Measurements from ENCODE around the gene DCBLD1. TPM values are rescaled to one million over a fixed set of nuclear protein-coding genes. Genes with fewer than 3 reads are reported as not detected.
A peak's percentile ranks its signal among the peaks of the same experiment; 100 is the strongest.

The DCBLD1 gene
- total RNA-seq, 1 donor, result 27.4 TPM

GRCh38 chr6:117481926-117482239, 591 bp upstream of the DCBLD1 start:
- H3K4me3 ChIP-seq (ENCODE audit: low read depth, low read length), result peak overlapping the region; percentile 90
- no peak for DNase-seq (ENCODE audit: low read depth)
- TF ChIP-seq, protein P1, sequence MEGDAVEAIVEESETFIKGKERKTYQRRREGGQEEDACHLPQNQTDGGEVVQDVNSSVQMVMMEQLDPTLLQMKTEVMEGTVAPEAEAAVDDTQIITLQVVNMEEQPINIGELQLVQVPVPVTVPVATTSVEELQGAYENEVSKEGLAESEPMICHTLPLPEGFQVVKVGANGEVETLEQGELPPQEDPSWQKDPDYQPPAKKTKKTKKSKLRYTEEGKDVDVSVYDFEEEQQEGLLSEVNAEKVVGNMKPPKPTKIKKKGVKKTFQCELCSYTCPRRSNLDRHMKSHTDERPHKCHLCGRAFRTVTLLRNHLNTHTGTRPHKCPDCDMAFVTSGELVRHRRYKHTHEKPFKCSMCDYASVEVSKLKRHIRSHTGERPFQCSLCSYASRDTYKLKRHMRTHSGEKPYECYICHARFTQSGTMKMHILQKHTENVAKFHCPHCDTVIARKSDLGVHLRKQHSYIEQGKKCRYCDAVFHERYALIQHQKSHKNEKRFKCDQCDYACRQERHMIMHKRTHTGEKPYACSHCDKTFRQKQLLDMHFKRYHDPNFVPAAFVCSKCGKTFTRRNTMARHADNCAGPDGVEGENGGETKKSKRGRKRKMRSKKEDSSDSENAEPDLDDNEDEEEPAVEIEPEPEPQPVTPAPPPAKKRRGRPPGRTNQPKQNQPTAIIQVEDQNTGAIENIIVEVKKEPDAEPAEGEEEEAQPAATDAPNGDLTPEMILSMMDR (IDR thresholded peaks at IDR 0.05; ENCODE audit: insufficient read depth, low read length), result no peak

GRCh38 chr6:117483004-117483644, 650 bp downstream of the DCBLD1 start:
- TF ChIP-seq, protein P1 (IDR thresholded peaks at IDR 0.05; ENCODE audit: insufficient read depth, low read length), result no peak
- DNase-seq (ENCODE audit: low read depth), result no peak
- peak overlapping the region; percentile 90 for H3K4me3 ChIP-seq (ENCODE audit: low read depth, low read length)

DNA sequence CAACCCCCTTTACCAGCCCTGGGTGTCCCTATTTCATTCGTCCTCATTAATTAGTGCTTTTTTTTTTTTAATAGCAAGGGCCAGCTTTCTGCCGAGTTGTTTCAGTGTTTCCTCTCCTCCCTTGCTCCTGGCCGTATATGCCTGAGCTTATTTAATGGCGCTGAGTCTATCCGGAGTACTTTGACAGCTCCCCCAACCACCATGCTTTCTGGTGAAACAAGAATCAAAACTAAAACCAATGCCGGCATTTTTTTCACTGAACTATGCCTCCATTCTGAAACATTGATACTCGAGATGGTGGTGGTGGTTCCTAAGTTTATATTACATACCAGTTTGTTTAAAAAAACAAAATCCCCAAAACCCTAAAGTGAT, 1.2 kb downstream of the DCBLD1 start:
- TF ChIP-seq, protein P1 (IDR thresholded peaks at IDR 0.05; ENCODE audit: insufficient read depth, low read length), result no peak
- peak overlapping the region; percentile 90 for H3K4me3 ChIP-seq (ENCODE audit: low read depth, low read length)
- peak; percentile 48 for DNase-seq (ENCODE audit: low read depth)

DNA sequence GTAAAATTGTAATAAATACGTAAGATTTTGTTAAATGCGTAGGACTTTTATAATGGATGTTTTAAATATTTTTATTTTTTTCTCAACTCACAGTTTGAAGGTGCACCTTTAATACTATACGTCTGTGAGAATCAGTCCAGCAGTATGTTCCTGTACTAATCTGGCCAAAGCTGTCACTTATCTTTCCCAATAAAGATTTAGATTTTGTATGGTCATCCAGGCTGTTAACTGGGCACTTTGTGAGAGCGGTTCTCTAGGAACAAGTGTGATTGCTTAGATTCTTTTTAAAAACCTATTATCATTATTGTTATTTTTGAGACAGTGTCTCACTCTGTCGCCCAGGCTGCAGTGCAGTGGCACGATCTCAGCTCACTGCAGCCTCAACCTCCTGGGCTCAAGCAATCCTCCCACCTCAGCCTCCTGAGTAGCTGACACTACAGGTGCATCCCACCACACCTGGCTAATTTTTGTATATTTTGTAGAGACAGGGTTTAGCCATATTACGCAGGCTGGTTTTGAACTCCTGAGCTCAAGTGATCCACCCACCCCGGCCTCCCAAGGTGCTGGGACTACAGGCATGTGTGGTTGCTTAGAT, 1.7 kb downstream of the DCBLD1 start:
- TF ChIP-seq, protein P1 (IDR thresholded peaks at IDR 0.05; ENCODE audit: insufficient read depth, low read length), result no peak
- DNase-seq (ENCODE audit: low read depth), result no peak
- H3K4me3 ChIP-seq (ENCODE audit: low read depth, low read length), result peak overlapping the region; percentile 90

DNA sequence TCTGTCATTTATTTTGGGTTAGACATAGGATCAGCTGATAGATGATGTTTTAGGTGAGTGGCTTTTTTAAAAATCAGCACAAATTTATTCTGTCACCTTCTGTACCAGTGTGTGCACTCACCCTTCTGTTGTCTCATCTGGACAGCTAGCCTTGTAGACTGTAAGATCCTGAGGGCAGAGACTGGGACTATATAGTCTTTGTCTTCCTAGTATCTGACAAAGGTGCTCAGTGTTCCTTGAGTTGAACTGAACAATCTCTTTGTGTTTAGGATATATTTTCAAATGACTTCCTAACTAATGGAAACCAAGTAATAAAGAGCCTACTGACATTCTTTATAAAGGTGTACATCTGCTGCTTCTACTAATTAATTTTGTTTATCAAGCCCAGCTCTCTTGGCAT, 3.0 kb downstream of the DCBLD1 start:
- TF ChIP-seq, protein P1 (IDR thresholded peaks at IDR 0.05; ENCODE audit: insufficient read depth, low read length), result no peak
- no peak for DNase-seq (ENCODE audit: low read depth)
- no peak overlapping the region for H3K4me3 ChIP-seq (ENCODE audit: low read depth, low read length)

DNA sequence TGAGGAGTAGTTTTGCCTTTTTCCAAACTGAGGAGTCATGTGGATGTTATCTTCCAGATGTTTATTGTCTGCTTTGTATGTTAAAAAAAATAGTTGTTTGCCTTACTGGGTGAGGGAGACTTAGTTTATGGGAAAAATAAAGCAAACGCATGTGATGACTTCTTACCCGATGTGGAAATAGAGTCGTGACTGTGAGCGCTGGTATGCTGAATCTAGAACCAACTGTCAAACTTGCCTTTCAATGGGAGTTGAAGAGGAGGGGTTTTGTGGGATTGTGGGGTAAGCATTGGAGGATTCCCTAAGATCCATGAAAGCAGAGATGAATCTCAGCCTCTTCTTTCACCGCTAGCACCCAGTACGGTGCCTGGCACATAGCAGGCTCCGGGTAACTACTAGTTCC, 5.3 kb downstream of the DCBLD1 start:
- TF ChIP-seq, protein P1 (IDR thresholded peaks at IDR 0.05; ENCODE audit: insufficient read depth, low read length), result no peak
- DNase-seq (ENCODE audit: low read depth), result no peak
- H3K4me3 ChIP-seq (ENCODE audit: low read depth, low read length), result no peak overlapping the region

DNA sequence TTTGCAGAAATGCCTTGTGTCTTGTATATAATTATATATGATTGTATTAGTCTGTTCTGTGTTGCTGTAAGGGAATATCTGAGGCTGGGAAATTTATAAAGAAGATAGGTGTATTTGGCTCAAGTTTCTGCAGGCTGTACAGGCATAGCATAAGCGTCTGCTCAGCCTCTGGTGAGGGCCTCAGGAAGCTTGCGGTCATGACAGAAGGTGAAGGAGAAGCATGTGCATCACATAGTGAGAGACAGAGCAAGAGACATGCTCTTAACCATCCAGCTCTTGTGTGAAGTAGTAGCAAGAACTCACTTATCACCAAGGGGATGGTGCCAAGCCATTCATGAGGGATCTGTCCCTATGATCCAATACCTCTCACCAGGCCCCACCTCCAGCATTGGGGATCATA, 6.5 kb downstream of the DCBLD1 start:
- no peak overlapping the region for H3K4me3 ChIP-seq (ENCODE audit: low read depth, low read length)
- TF ChIP-seq, protein P1 (IDR thresholded peaks at IDR 0.05; ENCODE audit: insufficient read depth, low read length), result no peak
- no peak for DNase-seq (ENCODE audit: low read depth)
